ENCODE results near the gene FAM163A.

FAM163A gene

GRCh38 chr1:179753061-179753460 lies 10.0 kb downstream of the FAM163A start:
- DNase-seq: no peak

DNA sequence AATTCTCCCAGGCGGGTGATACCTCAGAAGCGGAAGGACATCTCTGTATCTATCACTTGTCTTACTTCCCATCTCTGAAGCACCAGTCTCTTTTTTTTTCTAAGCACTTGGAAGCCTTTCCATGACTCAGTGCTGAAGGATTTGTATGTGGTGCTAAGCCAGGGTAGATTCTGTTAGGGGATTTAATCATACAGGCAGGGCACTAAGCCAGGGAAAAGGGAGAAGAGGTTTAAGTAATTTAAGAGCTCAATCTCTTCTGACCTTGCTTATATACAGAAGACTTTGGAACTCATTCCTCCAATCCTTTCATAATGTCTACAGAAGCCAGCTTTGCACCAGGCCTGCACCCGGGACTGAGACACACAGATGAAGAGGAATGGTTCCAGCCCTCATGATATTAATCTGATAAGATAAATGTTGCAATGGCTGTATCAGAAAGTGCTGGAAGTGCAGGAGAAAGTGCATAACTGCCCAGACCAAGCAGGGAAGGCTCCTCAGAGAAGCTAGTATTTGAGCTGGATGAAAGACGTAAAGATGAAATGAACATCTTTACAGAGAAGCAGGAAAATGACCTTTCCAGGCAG lies 11.0 kb downstream of the FAM163A start:
- no peak for DNase-seq

DNA sequence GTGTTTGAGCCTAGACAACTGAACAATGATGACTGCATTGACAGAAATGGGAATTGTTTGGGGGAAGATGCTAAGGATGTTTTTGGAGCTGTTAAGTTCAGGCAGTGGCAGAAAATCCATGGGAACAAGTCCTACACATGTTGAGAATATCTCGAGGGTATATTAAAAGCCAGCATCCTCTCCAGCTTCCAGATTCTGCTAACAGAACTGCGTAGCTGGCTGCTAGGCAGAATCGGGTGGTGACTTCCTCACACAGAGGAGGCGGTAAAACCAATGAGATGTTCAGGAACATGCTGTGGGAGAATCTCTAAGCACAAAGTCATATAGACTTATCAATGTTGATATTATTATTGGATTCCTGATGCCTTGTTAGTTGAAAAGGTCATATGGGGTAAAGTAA lies 14.8 kb downstream of the FAM163A start:
- DNase-seq: no peak

- DNase-seq: no peak
Observed at GRCh38 chr1:179760521-179760920, 17.4 kb downstream of the FAM163A start.

- DNase-seq: no peak
Observed at GRCh38 chr1:179761296-179761695, 18.2 kb downstream of the FAM163A start.

DNA sequence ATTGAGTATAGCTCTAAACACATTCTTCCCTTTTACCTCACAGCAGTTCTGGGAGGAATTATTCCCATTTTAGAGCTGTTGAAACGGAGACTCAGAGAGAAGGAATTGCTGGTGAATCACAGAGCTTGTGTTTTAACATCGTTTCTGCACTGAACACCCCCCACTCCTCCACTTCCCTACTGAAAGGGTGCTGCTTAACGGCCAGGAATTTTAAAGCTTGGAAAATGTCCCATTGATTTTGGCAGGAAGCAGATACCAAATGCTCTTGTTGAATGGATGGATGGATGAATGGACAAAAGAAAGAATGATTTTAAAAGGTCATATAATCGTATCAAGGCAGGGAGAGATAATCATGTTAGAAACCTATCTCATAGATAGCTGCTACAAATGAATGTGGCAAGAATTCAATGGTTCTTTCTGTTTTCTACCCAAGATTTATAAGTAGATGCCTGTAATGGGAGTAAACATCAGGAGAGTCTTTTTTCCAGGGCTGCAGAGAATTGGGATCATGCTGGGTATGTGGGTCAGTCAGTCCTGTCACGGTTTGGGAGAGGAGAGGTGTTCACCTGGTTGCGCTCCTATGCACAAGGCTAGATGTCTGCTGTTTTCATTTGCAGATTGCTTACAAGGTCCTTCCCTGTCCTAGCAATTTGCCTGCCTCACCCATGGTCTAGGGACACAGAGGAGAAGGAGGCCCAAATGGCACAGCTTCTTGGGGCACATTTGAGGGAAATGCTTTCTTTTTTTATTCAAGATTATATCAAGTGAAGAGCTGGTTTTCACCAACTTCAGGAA lies 19.0 kb downstream of the FAM163A start:
- DNase-seq: no peak

DNA sequence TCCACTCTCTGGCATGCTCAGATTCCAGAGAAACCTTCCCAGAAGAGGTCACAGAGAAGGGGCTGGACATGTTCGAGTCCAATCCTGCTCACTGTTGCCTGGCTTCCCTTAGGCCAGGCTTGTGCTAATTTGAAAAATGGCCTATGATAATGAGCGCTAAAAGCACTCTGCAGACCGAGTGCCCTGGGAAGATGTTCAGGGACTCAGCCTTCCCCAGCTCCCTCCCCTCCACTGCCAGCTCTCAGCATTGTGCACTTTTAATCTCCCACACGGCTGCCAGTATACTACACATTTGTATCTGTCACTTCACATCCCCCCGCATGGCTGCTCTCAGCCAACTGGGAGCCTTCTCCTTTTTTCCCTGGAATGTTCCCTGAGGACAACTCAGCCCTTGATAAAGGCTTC lies 24.1 kb downstream of the FAM163A start:
- no peak for DNase-seq

GRCh38 chr1:179767996-179768395 lies 24.9 kb downstream of the FAM163A start:
- no peak for DNase-seq

DNA sequence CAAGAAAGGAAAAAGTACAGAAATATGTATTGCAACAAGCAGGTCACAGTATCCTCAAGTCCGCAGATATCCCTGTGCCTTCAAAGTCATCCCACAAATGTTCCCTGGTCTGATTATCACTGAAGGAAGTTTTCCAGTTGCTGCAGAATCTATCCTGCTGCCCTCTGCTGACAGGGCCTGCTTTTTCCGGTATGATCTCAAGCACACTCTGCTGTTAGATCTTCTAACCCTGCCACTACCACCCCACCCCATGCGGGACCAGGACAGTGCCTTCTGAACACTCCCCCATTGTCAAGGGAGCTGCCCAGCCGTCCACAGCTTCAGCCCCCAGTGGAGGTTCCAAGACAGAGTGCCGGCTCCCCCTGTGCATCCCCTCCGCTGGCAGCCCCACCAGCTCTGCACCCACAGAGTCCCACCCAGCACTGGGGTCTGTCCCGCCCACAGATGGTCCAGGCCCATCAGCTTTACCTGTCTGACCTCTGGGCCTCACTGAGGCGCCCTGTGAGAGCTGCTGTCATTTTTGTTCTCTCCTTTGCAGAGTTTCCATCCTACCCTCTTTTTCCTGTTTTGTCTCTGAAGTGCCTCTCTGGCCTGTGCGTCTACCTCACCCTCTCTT lies 27.9 kb downstream of the FAM163A start:
- no peak for DNase-seq

DNA sequence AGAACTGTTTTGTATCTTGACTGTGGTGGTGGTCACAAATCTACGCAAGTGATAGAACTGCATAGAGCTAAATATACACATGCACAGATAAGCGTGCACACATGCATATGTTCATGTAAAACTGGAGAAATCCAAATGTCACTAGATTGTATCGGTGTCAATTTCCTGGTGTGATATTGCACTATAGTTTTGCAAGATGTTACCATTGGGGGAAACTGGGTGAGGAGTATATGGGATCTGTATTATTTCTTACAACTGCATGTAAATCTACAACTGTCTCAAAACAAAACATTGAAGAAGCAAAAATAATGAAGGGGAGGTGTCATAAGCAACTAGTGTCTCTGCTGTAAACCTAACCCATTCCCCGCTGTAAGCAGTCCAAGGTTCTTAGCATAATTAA lies 30.2 kb downstream of the FAM163A start:
- DNase-seq: no peak

- no peak for DNase-seq
Observed at GRCh38 chr1:179774000-179774399, 30.9 kb downstream of the FAM163A start.

DNA sequence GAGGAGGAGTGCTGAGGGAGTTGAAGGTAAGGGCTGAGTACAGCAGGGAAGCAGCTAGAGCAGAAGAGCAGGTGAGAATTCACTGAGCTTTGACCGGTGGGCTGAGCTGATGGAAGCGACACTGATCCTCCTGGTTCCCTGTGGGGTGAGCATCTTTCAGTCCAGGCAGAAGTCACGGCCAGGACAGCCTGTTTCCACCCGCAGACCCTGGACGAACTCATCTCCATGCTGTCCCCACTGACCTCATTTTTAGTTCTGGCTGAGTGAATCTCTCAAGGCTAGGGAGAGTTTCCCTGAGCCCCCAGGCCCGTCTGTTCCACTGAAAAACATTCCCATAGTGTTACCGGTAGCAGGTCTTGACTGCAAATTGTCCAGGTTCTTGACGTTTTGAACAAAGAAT lies 31.5 kb downstream of the FAM163A start:
- DNase-seq: no peak

GRCh38 chr1:179775009-179775408 lies 31.9 kb downstream of the FAM163A start:
- peak; percentile 89 for DNase-seq

DNA sequence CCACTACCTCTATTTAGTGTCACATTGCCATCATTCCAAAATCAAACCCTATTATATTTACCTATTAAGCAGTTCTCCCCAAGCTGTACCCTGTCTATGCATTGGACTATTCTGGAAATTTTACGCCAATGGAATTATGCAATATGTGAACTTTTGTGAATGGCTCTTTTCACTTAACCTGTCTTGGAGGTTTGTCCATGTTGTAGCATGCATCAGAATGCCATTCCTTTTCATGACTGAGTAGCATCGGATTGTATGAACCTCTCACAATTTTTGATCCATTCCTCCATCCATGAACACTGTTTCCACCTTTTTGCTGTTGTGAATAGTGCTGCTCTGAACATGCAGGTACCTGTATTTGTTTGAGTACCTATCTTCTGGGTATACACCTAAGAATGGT lies 33.7 kb downstream of the FAM163A start:
- no peak for DNase-seq

- no peak for DNase-seq
Observed at GRCh38 chr1:179777731-179778130, 34.6 kb downstream of the FAM163A start.

DNA sequence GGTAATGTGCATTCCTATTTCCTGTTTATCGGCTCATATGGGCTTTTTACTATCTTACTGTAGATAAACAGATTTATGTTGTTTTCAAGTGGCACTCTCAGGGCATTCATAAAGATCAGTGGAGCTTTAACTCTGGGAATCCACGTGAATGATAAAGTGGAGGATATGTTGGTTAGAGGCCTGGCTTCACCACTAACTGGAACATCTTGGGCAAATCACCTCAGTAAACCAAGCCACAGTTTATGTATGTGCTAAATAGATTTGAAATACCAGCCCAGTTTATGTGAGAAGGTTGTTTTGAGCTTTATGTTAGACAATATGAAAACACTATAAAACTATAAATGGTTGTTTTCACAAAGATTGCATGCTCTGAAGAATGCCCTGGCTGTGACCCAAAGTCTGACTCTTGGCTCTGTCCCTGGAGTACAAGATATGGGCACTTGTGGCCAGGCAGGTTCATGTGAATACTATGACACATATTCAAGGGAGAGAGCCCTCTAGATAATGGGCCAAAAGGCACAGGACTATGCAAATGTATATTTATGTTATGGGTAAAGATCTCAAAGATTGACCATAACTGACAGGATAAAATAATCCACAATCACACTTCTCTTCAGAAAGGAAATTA lies 36.7 kb downstream of the FAM163A start:
- DNase-seq: peak; percentile 28

DNA sequence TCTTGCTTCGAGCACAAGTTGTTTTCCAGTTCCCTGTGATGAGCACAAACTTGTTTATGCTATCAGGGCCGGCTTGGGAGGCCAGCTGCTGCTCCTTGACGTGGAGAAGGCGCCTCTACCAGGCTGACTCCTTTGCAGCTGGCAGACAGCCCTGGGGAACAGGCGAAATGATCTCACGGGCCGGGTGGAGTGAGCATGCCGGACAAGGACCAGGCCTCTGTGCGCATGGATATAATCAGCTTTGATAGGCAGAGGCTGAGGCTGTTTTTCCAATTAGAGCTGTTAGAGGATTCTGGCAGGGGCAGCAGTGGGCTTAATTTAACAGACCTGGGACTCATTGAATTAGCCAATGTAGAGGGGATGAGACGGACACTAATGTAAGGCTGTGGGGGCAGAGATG lies 38.9 kb downstream of the FAM163A start:
- DNase-seq: no peak

GRCh38 chr1:179785031-179785431 lies 41.9 kb downstream of the FAM163A start:
- peak; percentile 18 for DNase-seq

- DNase-seq: no peak
Observed at GRCh38 chr1:179785728-179786127, 42.6 kb downstream of the FAM163A start.

DNA sequence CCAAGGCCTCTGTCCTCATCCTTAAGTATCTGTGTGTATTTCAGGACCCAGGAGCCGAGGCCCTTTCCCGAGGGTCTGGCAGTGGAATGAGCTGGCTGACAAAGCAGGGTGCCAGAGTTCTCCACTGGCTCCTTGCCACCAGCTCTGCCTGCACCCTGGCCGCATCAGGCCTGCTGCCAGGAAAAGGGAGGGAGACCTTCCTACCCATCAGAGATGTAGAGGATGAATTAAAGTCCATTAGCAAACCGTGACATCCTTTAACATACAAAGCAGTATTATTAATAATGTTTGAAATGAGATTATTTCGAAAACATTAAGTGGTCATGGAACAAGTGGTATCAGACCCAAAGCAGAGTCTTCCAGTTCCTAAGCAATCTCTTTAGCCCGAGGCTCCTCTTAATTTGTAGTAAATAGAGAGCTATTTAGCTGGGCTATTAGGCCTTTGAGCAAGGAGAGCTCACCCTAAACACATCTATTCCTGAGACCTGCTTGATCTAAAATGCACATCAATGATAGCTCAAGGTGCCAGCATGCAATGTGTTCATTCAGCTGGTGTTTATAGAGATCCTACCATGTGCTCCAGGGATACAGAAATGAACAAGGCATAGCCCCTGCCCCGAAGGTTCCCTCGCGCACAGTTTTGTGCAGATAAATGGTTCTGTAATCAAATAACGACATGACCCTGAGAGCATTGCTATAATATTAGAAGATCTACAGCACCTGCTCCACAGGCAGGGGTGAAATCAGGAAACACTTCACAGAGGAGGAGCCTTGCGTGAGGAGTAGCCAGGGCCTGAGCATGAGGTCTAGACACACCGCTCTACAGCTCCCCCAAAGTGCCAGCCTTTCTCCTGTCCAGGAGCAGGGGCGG lies 44.0 kb downstream of the FAM163A start:
- DNase-seq: no peak

DNA sequence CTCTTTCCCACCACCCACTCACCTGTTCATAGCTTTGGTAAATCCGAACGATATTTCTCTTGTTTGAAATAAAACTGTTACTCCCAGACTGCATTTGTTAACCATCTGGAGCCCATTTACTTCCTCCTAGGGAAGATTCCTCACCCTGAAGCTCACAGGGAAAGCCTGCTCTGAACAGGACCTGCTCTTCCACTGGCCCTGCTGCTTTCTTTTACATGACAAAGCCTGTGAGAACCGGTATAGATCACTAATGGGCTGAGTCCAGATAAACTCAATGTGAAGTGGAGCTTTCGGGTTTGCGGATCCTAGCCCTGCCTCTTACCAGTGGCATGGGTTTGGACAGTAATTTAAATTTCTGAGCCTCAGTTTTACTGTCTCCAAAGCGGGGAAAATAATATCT lies 45.2 kb downstream of the FAM163A start:
- no peak for DNase-seq

DNA sequence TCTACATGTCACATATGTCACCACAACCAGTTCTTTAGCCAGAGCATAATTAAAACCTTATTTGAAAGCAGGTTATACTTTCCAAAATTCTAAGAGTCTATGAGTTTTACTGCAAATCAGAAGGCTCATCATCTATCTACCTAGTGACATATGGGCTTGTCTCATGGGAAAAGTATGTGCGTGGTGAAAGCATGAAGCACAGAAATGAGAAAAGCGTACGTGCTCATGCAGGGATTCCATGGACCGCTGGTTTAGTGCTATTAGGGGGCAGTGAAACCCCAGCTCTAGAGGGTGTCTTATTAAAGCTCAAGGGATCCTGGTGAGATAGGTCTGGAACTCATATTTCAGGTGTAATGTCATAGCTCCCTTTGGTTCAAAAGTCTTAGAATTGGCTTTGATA lies 50.2 kb downstream of the FAM163A start:
- no peak for DNase-seq

DNA sequence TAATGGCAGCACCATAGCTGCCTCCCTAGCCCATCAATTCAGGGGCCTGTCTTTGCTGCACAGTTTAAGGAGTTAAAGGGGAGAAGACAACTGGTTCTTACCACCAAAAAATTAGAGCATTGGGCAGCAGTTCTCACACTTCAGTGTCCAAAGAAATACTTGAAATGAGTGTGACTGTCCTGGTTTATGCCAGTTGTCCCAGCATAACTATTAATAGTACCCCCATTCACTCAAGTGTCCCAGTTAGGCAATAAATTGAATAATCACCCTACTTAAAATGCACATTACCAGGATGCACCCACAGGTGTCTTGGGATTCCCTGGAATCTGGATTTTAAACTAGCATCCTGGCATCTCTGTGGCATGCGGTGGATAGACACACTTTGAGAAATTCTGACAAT lies 51.1 kb downstream of the FAM163A start:
- DNase-seq: no peak

All from OCI-M1 (cell line).